Liver (tissue), 3 donors: ENCODE measurements around the gene MOB3B.
"Not testable (repeated sequence)": the region's sequence is repeated elsewhere in the genome, so short reads cannot be mapped to it uniquely, and the experiment has no call there.

Experiments
- ATF3 ChIP-seq: IDR thresholded peaks from 2 replicates; pipeline ENCODE4 v1.6.1; 2016; ENCODE audit warnings: antibody characterized with exemption
- CTCF ChIP-seq: fragments of 150-350 bp; IDR thresholded peaks from 2 replicates; pipeline ENCODE4 v1.5.1; 2017; ENCODE audit warnings: improper control_type of control experiment, low read depth, low read length; ENCODE audit not compliant: missing input control
- EGR1 ChIP-seq, 2 donors: IDR thresholded peaks; 2 replicates each; pipeline ENCODE4 v1.6.1; 2016 to 2018; ENCODE audit warnings: antibody characterized with exemption in 2 of 2, low read depth in 2 of 2
- GABPA ChIP-seq, 2 donors: IDR thresholded peaks in 1 of 2; conservative IDR thresholded peaks in 1 of 2; 2 replicates each; pipeline ENCODE4 v1.6.1; 2016; ENCODE audit warnings: antibody characterized with exemption in 2 of 2, mild to moderate bottlenecking in 1 of 2, moderate library complexity in 1 of 2
- JUND ChIP-seq, 2 donors: IDR thresholded peaks; 2 replicates each; pipeline ENCODE4 v1.6.1; 2016; ENCODE audit warnings: antibody characterized with exemption in 2 of 2
- MAX ChIP-seq: IDR thresholded peaks from 2 replicates; pipeline ENCODE4 v1.6.1; 2016; ENCODE audit warnings: antibody characterized with exemption
- SP1 ChIP-seq: IDR thresholded peaks from 2 replicates; pipeline ENCODE4 v1.6.1; 2018; ENCODE audit warnings: antibody characterized with exemption, mild to moderate bottlenecking
- TAF1 ChIP-seq: conservative IDR thresholded peaks from 2 replicates; pipeline ENCODE4 v1.6.1; 2016; ENCODE audit warnings: antibody characterized with exemption, mild to moderate bottlenecking
- ZBTB33 ChIP-seq: IDR thresholded peaks from 2 replicates; pipeline ENCODE4 v1.6.1; 2016; ENCODE audit warnings: antibody characterized with exemption
- donor health status: healthy.
- donor health status: healthy.

- not testable (repeated sequence) for TF ChIP-seq GABPA (IDR thresholded peaks at IDR 0.05 in 1 of 2, conservative IDR thresholded peaks at IDR 0.05 in 1 of 2); CTCF; SP1; ZBTB33; EGR1 (IDR thresholded peaks at IDR 0.05; ENCODE audit: low read depth in 2 of 2); JUND (IDR thresholded peaks at IDR 0.05); TAF1; MAX; ATF3
Observed at GRCh38 chr9:27448356-27448755, 81.3 kb downstream of the MOB3B start.
